ENCODE data around the gene DDX3X. TPM values are rescaled to one million over a fixed set of nuclear protein-coding genes. Genes with fewer than 3 reads are reported as not detected.

The DDX3X gene
- total RNA-seq, 4 donors from 2014 or later: 208 to 295 (median 278) TPM

DNA sequence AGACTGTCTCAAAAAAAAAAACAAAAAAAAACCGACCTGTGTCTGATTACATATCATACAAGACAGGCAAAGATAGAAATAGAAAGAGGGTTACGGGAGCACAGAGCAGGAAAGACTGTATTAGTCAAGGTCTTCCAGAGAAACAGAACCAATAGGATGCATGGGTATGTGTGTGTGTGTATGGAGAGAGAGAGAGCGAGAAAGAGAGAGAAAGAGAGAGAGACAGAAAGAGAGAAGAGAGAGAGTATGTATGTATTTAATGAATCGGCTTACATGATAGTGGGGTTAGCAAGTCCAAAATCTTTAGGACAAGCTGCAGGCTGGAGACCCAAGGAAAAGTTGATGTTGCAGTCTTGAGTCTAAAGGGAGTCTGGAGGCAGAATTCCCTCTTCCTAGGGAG is 7.5 kb upstream of the DDX3X start:
- no peak for DNase-seq
- intact Hi-C loops (cut with DNase I): no loop called here
- TF ChIP-seq POLR2A (IDR thresholded peaks at IDR 0.05): no peak
- 88 to 90% methylated on average over 4 of the region's 4 CpGs for WGBS, 2 donors
- no peaks in the 10 kb centered on the region for H3K9me3 ChIP-seq
- no peak overlapping the region for H3K4me3 ChIP-seq (replicated peaks in 1 of 3)
- H3K27ac ChIP-seq: no peak overlapping the region
- H3K4me1 ChIP-seq: peaks cover 2 to 6% of the 10 kb centered on the region in 2 donors
- H3K27me3 ChIP-seq: no peaks in the 10 kb centered on the region
- H3K36me3 ChIP-seq: no peaks in the 10 kb centered on the region

- peaks cover 6 to 8% of the 10 kb centered on the region in 2 donors for H3K4me1 ChIP-seq
- H3K36me3 ChIP-seq: no peaks in the 10 kb centered on the region
- 93 to 96% methylated on average over 3 of the region's 3 CpGs for WGBS, 2 donors
- no peak overlapping the region for H3K4me3 ChIP-seq (replicated peaks in 1 of 3)
- TF ChIP-seq, protein P1, sequence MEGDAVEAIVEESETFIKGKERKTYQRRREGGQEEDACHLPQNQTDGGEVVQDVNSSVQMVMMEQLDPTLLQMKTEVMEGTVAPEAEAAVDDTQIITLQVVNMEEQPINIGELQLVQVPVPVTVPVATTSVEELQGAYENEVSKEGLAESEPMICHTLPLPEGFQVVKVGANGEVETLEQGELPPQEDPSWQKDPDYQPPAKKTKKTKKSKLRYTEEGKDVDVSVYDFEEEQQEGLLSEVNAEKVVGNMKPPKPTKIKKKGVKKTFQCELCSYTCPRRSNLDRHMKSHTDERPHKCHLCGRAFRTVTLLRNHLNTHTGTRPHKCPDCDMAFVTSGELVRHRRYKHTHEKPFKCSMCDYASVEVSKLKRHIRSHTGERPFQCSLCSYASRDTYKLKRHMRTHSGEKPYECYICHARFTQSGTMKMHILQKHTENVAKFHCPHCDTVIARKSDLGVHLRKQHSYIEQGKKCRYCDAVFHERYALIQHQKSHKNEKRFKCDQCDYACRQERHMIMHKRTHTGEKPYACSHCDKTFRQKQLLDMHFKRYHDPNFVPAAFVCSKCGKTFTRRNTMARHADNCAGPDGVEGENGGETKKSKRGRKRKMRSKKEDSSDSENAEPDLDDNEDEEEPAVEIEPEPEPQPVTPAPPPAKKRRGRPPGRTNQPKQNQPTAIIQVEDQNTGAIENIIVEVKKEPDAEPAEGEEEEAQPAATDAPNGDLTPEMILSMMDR (IDR thresholded peaks at IDR 0.05): no peak
- TF ChIP-seq POLR2A (IDR thresholded peaks at IDR 0.05): no peak
- intact Hi-C loops (cut with DNase I): no loop called here
- no peaks in the 10 kb centered on the region for H3K27me3 ChIP-seq
- no peak overlapping the region for H3K27ac ChIP-seq
- H3K9me3 ChIP-seq: no peaks in the 10 kb centered on the region
- DNase-seq: no peak
Measured at GRCh38 chrX:41327341-41327740, 6.6 kb upstream of the DDX3X start.

- Histone ChIP-seq H3K27me3 (no peaks in the 10 kb centered on the region), H3K9me3 (no peaks in the 10 kb centered on the region), H3K4me3 (replicated peaks in 1 of 3) (no peak overlapping the region), H3K27ac (no peak overlapping the region), H3K36me3 (no peaks in the 10 kb centered on the region), H3K4me1 (peaks cover 6 to 8% of the 10 kb centered on the region in 2 donors)
- WGBS, 2 donors: 93 to 96% methylated on average over 3 of the region's 3 CpGs
- TF ChIP-seq, protein P1 (IDR thresholded peaks at IDR 0.05): no peak
- TF ChIP-seq POLR2A (IDR thresholded peaks at IDR 0.05): no peak
- DNase-seq: no peak
- intact Hi-C loops (cut with DNase I): no loop called here
Measured at GRCh38 chrX:41329101-41329500, 4.9 kb upstream of the DDX3X start.

DNA sequence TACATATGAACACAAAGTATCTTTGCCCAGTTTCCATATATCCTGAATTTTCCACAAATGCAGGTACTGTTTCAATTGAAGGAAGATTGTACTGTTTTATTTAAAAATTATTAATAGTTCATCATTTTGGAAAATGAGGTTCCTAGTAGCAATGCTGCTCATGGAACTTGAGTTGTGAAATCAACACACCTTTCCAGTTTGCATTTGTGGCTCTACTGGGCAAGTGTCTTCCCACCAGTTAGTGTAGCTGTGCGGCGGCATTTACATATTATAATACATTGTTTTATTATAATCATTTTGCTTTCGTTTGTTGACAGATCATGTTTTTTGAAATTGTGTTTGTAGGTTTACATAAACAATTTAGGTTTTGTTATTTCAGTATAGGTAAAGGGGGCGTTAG is 2.0 kb upstream of the DDX3X start:
- no peak for DNase-seq
- Histone ChIP-seq H3K36me3 (no peaks in the 10 kb centered on the region), H3K4me1 (peaks cover 6 to 20% of the 10 kb centered on the region in 2 donors), H3K27me3 (no peaks in the 10 kb centered on the region), H3K27ac (peak overlapping the region; percentile 100), H3K4me3 (replicated peaks in 1 of 3) (peak overlapping the region in 1 of 3 donors; percentile 93), H3K9me3 (no peaks in the 10 kb centered on the region)
- TF ChIP-seq, protein P1 (IDR thresholded peaks at IDR 0.05): no peak
- no peak for TF ChIP-seq POLR2A (IDR thresholded peaks at IDR 0.05)
- intact Hi-C loops (cut with DNase I): loop anchor here (10.0 kb wide), 1 partner anchor 247 kb away; the partner anchor contains the start of gene USP9X
- WGBS, 2 donors: 42 to 59% methylated on average over 4 of the region's 4 CpGs

DNA sequence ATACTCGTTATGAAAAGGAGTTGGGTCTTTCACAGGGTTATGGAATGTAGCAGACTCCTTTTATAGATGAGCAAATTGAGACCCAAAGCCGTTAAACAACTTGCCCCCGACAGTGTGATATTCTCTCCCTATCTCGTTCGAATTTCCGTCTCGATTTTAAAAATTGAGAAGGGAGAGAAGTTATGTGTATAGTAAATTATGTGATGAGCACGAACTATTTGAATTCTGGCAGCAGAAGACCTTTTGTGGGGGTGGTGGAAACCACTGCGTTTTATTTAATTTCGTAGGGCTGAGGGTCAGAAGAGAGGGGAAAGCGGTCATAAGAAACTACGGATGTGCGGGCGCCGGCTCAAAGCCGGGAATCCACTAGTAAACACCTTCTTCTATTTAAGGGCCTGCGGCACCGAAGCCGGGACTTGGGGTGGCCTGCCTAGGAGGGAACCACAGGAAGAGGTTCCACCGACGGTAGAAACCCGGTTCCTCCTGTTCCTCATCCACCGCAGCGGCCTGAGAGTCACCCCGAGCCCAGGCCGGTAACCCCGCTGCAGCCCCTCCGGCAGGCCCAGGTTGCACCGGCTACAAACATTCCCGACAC is 1.5 kb upstream of the DDX3X start:
- TF ChIP-seq, protein P1 (IDR thresholded peaks at IDR 0.05): no peak
- no peak for TF ChIP-seq POLR2A (IDR thresholded peaks at IDR 0.05)
- DNase-seq: peak; percentile 27 to 34
- peak overlapping the region in 2 of 3 donors; percentile 11 to 93 for H3K4me3 ChIP-seq (replicated peaks in 1 of 3)
- no peaks in the 10 kb centered on the region for H3K9me3 ChIP-seq
- H3K27me3 ChIP-seq: no peaks in the 10 kb centered on the region
- H3K4me1 ChIP-seq: peaks cover 9 to 25% of the 10 kb centered on the region in 2 donors
- H3K27ac ChIP-seq: peak overlapping the region; percentile 100
- 11 to 14% methylated on average over 14 to 16 of the region's 30 CpGs for WGBS, 2 donors
- H3K36me3 ChIP-seq: no peaks in the 10 kb centered on the region
- intact Hi-C loops (cut with DNase I): loop anchor here (10.0 kb wide), 1 partner anchor 248 kb away; the partner anchor contains the start of gene USP9X
